ENCODE measurements around the gene RDM1. TPM values are rescaled to one million over a fixed set of nuclear protein-coding genes. Genes with fewer than 3 reads are reported as not detected.

Gene RDM1
- total RNA-seq, 4 donors from 2014 or later = not detected

- TF ChIP-seq, protein P1, sequence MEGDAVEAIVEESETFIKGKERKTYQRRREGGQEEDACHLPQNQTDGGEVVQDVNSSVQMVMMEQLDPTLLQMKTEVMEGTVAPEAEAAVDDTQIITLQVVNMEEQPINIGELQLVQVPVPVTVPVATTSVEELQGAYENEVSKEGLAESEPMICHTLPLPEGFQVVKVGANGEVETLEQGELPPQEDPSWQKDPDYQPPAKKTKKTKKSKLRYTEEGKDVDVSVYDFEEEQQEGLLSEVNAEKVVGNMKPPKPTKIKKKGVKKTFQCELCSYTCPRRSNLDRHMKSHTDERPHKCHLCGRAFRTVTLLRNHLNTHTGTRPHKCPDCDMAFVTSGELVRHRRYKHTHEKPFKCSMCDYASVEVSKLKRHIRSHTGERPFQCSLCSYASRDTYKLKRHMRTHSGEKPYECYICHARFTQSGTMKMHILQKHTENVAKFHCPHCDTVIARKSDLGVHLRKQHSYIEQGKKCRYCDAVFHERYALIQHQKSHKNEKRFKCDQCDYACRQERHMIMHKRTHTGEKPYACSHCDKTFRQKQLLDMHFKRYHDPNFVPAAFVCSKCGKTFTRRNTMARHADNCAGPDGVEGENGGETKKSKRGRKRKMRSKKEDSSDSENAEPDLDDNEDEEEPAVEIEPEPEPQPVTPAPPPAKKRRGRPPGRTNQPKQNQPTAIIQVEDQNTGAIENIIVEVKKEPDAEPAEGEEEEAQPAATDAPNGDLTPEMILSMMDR (IDR thresholded peaks at IDR 0.05; ENCODE audit: low read depth) = no peak
Observed at GRCh38 chr17:35898283-35899070, 32.1 kb downstream of the RDM1 start.

DNA sequence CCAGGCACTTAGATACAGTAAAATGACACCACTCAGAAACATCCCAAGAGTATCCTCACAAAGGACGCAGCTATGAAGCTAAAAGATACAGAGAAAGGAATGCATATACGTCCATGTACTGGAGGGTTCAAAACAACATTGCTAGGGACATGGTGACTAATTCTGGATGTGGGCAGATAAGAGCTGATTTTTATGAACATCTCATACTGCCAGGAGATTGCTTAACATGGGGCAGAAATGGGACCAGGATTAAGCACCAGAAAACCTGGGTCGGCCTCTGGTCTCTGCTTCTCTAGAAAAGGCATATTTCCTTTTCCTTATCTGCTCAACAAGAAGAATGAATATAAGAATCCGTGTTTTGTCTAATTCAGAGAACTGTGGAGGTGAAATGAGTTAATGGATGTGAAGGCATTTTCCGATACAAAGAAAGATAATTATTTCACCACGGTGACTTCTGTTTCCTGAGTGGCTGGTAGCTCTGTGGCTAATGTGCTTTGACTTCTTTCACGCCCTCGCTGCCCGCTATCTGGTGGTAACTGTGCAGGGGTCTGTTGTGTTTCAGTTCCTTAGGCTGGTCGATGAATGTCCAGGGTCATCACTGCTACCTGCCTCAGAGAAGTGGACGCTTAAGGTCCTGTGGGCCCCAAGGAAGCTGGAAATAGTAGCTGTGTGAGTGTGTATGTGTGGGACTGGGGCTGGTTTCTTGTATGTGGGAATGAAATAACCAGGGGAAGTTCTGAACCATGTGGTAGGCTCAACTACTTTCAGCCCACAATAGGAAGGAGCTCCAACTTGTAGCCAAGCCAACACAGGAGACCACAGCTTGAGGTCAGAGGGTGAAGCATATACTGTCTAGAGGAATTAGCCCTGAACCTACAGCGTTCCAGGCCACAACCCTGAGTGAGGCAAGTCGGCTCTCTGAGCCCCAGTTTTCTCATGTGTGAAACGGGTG is 34.7 kb downstream of the RDM1 start:
- TF ChIP-seq, protein P1 (IDR thresholded peaks at IDR 0.05; ENCODE audit: low read depth) = no peak

DNA sequence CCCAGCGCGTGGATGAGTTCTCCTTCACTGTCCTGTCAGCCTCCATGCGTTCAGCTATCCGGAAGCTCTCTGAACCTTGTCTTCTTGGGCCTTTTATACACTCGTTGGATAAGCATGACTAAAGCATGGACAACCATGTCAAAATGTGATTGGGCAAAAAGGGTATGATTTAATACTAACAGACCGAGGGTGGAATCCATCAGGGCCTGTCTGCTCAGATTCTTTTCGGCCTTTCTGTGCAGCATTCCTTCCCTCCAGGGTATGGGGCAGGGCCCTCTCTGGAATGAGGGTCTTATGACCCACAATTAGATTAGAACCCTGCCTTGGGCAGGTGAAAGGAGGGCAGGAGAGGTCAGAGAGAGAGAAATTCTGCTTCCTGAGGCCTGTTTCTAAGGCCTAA is 36.4 kb downstream of the RDM1 start:
- TF ChIP-seq, protein P1 (IDR thresholded peaks at IDR 0.05; ENCODE audit: low read depth) = no peak

GRCh38 chr17:35893751-35894150 is 36.8 kb downstream of the RDM1 start:
- TF ChIP-seq, protein P1 (IDR thresholded peaks at IDR 0.05; ENCODE audit: low read depth) = no peak

- TF ChIP-seq, protein P1 (IDR thresholded peaks at IDR 0.05; ENCODE audit: low read depth) = no peak
Observed at GRCh38 chr17:35892091-35893035, 38.2 kb downstream of the RDM1 start.

DNA sequence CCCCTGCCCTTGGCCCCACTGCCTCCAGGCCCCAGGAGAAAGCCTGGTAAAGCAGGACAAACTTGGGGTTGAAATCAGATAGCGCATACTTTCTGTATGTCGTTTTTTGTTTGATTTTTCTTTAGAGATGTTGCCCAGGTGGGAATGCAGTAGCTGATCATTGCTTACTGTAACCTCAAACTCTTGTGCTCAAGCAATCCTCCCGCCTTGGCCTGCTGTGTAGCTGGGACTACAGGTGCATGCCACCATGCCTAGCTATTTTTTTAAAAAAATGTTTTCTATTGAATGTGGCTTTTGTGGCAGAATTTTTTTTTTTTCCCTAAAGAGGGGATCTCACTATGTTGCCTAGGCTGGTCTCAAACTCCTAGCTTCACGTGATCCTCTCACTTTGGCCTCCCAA is 39.3 kb downstream of the RDM1 start:
- TF ChIP-seq, protein P1 (IDR thresholded peaks at IDR 0.05; ENCODE audit: low read depth) = no peak

Data from subcutaneous adipose tissue (tissue), 4 donors.